H1 (cell line): ENCODE results near the gene TFR2. TPM values are rescaled to one million over a fixed set of nuclear protein-coding genes. Genes with fewer than 3 reads are reported as not detected.

Source experiments
- CTCF ChIA-PET: fragments of 300-600 bp; sonication (Branson Sonifier 250); formaldehyde crosslinking; loops from one replicate; lab custom pipeline; 2021; ENCODE audit not compliant: partially characterized antibody; lab: Charles Lee
- POLR2A ChIA-PET: fragments of 300-600 bp; sonication (Branson Sonifier 250); formaldehyde crosslinking; loops from one replicate; lab custom pipeline; 2021; ENCODE audit warnings: inconsistent platforms; ENCODE audit not compliant: partially characterized antibody; lab: Charles Lee
- DNase-seq, 2 experiments: peaks; one replicate each; pipeline versions ENCODE4 v3.0.0 to v3.0.0-alpha.2; 2010 to 2022; ENCODE audit warnings: low spot score in 2 of 2, low read depth in 1 of 2, mixed read lengths in 1 of 2
- FAIRE-seq: peaks from 2 replicates; lab custom pipeline; 2011; peaks lifted over from hg19 to GRCh38; lab: Jason Lieb, UNC
- H2AFZ ChIP-seq: 2 replicates; pipeline ENCODE4 v1.8.1; 2012; ENCODE audit warnings: low read length, inconsistent platforms
- H2AK5ac ChIP-seq: 2 replicates; pipeline ENCODE4 v1.6.1; 2013; ENCODE audit warnings: low read depth, low read length
- H2BK120ac ChIP-seq: replicated peaks from 2 replicates; pipeline ENCODE3; 2013; ENCODE audit warnings: low read depth, low read length, inconsistent platforms
- H2BK12ac ChIP-seq: 2 replicates; pipeline ENCODE4 v1.6.1; 2013; ENCODE audit warnings: low read depth, low read length
- H2BK15ac ChIP-seq: 2 replicates; pipeline ENCODE4 v1.6.1; 2013; ENCODE audit warnings: low read length
- H2BK20ac ChIP-seq: 2 replicates; pipeline ENCODE4 v1.6.1; 2013; ENCODE audit warnings: low read length
- H2BK5ac ChIP-seq: 2 replicates; pipeline ENCODE4 v1.6.1; 2013; ENCODE audit warnings: low read depth, low read length
- H3K14ac ChIP-seq: 2 replicates; pipeline ENCODE4 v1.6.1; 2013; ENCODE audit warnings: inconsistent platforms; ENCODE audit not compliant: insufficient read length
- H3K18ac ChIP-seq: 2 replicates; pipeline ENCODE4 v1.6.1; 2013; ENCODE audit warnings: low read length; ENCODE audit errors: extremely low read depth
- H3K23ac ChIP-seq: 2 replicates; pipeline ENCODE4 v1.6.1; 2013; ENCODE audit warnings: inconsistent platforms; ENCODE audit not compliant: insufficient read length
- H3K23me2 ChIP-seq: 2 replicates; pipeline ENCODE4 v1.6.1; 2013; ENCODE audit warnings: low read depth, low read length
- H3K27ac ChIP-seq: 2 replicates; pipeline ENCODE4 v1.6.1; 2011; ENCODE audit warnings: low read depth, low read length, inconsistent platforms
- H3K27me3 ChIP-seq, 4 experiments: replicated peaks in 1 of 4; 1 replicate in 1 of 4; 2 replicates in 3 of 4; pipeline versions ENCODE4 v1.6.1 to v1.8.1; 2011 to 2013; ENCODE audit warnings: low read length in 3 of 4, mild to moderate bottlenecking in 3 of 4, inconsistent platforms in 2 of 4, mixed read lengths in 2 of 4, moderate library complexity in 1 of 4; ENCODE audit not compliant: control insufficient read depth in 3 of 4, insufficient read depth in 3 of 4; ENCODE audit errors: extremely low read depth in 1 of 4
- H3K36me3 ChIP-seq, 4 experiments: 2 replicates each; pipeline versions ENCODE4 v1.6.1 to v1.8.1; 2011 to 2013; ENCODE audit warnings: mild to moderate bottlenecking in 4 of 4, low read length in 3 of 4, moderate library complexity in 2 of 4, control low read depth in 1 of 4, inconsistent platforms in 1 of 4; ENCODE audit not compliant: insufficient read depth in 4 of 4, control insufficient read depth in 2 of 4
- H3K4ac ChIP-seq: replicated peaks from 2 replicates; pipeline ENCODE3; 2013; ENCODE audit warnings: low read length, low read depth, mixed read lengths, inconsistent platforms; ENCODE audit not compliant: insufficient read length
- H3K4me1 ChIP-seq, 4 experiments: replicated peaks in 1 of 4; 1 replicate in 1 of 4; 2 replicates in 3 of 4; pipeline versions ENCODE4 v1.6.1 to v1.8.1; 2011 to 2013; ENCODE audit warnings: low read length in 3 of 4, inconsistent platforms in 2 of 4, mixed read lengths in 1 of 4; ENCODE audit not compliant: insufficient read depth in 4 of 4, control insufficient read depth in 3 of 4
- H3K4me2 ChIP-seq, 2 experiments: 2 replicates each; pipeline versions ENCODE4 v1.6.1 to v1.8.1; 2011 to 2013; ENCODE audit warnings: low read depth in 2 of 2, low read length in 2 of 2, control low read depth in 1 of 2, inconsistent platforms in 1 of 2, mild to moderate bottlenecking in 1 of 2; ENCODE audit not compliant: insufficient read depth in 1 of 2
- H3K4me3 ChIP-seq, 4 experiments: fragments of 200-600, 300-600 bp in 1 of 4; sonication (generic), shearing (Covaris generic), sonication (Bioruptor Twin) in 1 of 4; 2 replicates each; pipeline versions ENCODE4 v1.5.1 to v1.8.1; 2011 to 2016; ENCODE audit warnings: low read length in 4 of 4, low read depth in 3 of 4, control low read depth in 2 of 4, inconsistent platforms in 2 of 4, mild to moderate bottlenecking in 2 of 4, mixed read lengths in 1 of 4, moderate library complexity in 1 of 4; ENCODE audit not compliant: insufficient read depth in 2 of 4; ENCODE audit errors: extremely low read depth in 1 of 4
- H3K56ac ChIP-seq: replicated peaks from 2 replicates; pipeline ENCODE3; 2013; ENCODE audit warnings: low read depth, mild to moderate bottlenecking, mixed read lengths, low read length, inconsistent platforms; ENCODE audit not compliant: insufficient read length
- H3K79me1 ChIP-seq: 2 replicates; pipeline ENCODE4 v1.6.1; 2013; ENCODE audit warnings: low read depth, low read length, control low read depth
- H3K79me2 ChIP-seq, 2 experiments: 2 replicates each; pipeline versions ENCODE4 v1.6.1 to v1.8.1; 2012 to 2013; ENCODE audit warnings: low read length in 2 of 2, mild to moderate bottlenecking in 2 of 2, inconsistent platforms in 1 of 2; ENCODE audit not compliant: insufficient read depth in 2 of 2, control insufficient read depth in 1 of 2
- H3K9ac ChIP-seq, 4 experiments: replicated peaks in 1 of 4; 1 replicate in 1 of 4; 2 replicates in 3 of 4; pipeline versions ENCODE4 v1.6.1 to v1.8.1; 2011 to 2013; ENCODE audit warnings: low read depth in 3 of 4, low read length in 3 of 4, control low read depth in 2 of 4, mild to moderate bottlenecking in 2 of 4, moderate library complexity in 2 of 4, inconsistent platforms in 1 of 4; ENCODE audit errors: extremely low read depth in 1 of 4
- H3K9me3 ChIP-seq, 2 experiments: 2 replicates each; pipeline versions ENCODE4 v1.6.1 to v1.8.1; 2012 to 2013; ENCODE audit warnings: mild to moderate bottlenecking in 2 of 2, moderate library complexity in 2 of 2, control low read depth in 1 of 2, inconsistent platforms in 1 of 2, low read depth in 1 of 2, low read length in 1 of 2, mixed read lengths in 1 of 2; ENCODE audit not compliant: insufficient read depth in 2 of 2
- H4K20me1 ChIP-seq, 2 experiments: replicated peaks in 1 of 2; 2 replicates each; pipeline versions ENCODE3 to v1.8.1; 2011 to 2013; ENCODE audit warnings: inconsistent platforms in 2 of 2, low read length in 2 of 2, mild to moderate bottlenecking in 1 of 2; ENCODE audit not compliant: insufficient read depth in 2 of 2, control insufficient read depth in 1 of 2
- H4K5ac ChIP-seq: 2 replicates; pipeline ENCODE4 v1.6.1; 2013; ENCODE audit warnings: low read length, low read depth, mixed read lengths, inconsistent platforms; ENCODE audit not compliant: insufficient read length
- H4K8ac ChIP-seq: 2 replicates; pipeline ENCODE4 v1.8.0; 2013; ENCODE audit warnings: mild to moderate bottlenecking, moderate library complexity, low read length, inconsistent platforms; ENCODE audit not compliant: insufficient read depth; ENCODE audit errors: extremely low read depth
- H4K91ac ChIP-seq: replicated peaks from 2 replicates; pipeline ENCODE3; 2013; ENCODE audit warnings: low read length, mixed read lengths, inconsistent platforms; ENCODE audit not compliant: insufficient read length
- CHD2 ChIP-seq: IDR thresholded peaks from 2 replicates; pipeline ENCODE4 v1.6.1; 2012; ENCODE audit warnings: low read length, improper control_type of control experiment
- EGR1 ChIP-seq: IDR thresholded peaks from 2 replicates; pipeline ENCODE4 v1.6.1; 2011; ENCODE audit warnings: low read depth, low read length, borderline replicate concordance
- HDAC2 ChIP-seq, 2 experiments: fragments of 300-600 bp in 1 of 2; sonication (generic) in 1 of 2; IDR thresholded peaks; 2 replicates each; pipeline ENCODE4 v1.6.1; 2011 to 2012; ENCODE audit warnings: low read depth in 2 of 2, low read length in 2 of 2, mild to moderate bottlenecking in 2 of 2, moderate library complexity in 2 of 2, borderline replicate concordance in 1 of 2, inconsistent platforms in 1 of 2
- NRF1 ChIP-seq: IDR thresholded peaks from 2 replicates; pipeline ENCODE4 v1.6.1; 2011; ENCODE audit warnings: mild to moderate bottlenecking, low read depth, low read length, improper control_type of control experiment
- RFX5 ChIP-seq: IDR thresholded peaks from 2 replicates; pipeline ENCODE4 v1.6.1; 2011; ENCODE audit warnings: low read depth, low read length, improper control_type of control experiment, borderline replicate concordance
- SIN3A ChIP-seq, 2 experiments: IDR thresholded peaks in 1 of 2; conservative IDR thresholded peaks in 1 of 2; 2 replicates each; pipeline ENCODE4 v1.6.1; 2011 to 2012; ENCODE audit warnings: low read length in 2 of 2, improper control_type of control experiment in 1 of 2, low read depth in 1 of 2, mild to moderate bottlenecking in 1 of 2
- SRF ChIP-seq: IDR thresholded peaks from 2 replicates; pipeline ENCODE4 v1.6.1; 2011; ENCODE audit warnings: mild to moderate bottlenecking, low read depth, low read length, moderate library complexity
- SUZ12 ChIP-seq: fragments of 200-600 bp; sonication (generic); IDR thresholded peaks from 2 replicates; pipeline ENCODE4 v1.6.1; 2012; ENCODE audit warnings: mild to moderate bottlenecking, inconsistent platforms, low read length, moderate library complexity, mixed read lengths
- WGBS, 2 experiments: shearing (Covaris generic) in 1 of 2; methylation state at CpG; one replicate each; pipeline versions ENCODE4 v1.1.6 to v1.1.7; 2013 to 2015; ENCODE audit warnings: low lambda C conversion rate in 2 of 2, mixed read lengths in 2 of 2, inconsistent platforms in 1 of 2, low coverage in 1 of 2, missing lambda C conversion rate in 1 of 2; ENCODE audit not compliant: insufficient replicate concordance in 2 of 2, insufficient coverage in 1 of 2, insufficient read length in 1 of 2; ENCODE audit errors: extremely low coverage in 1 of 2, missing lambda C conversion rate in 1 of 2; 5-methylcytosine and 5-hydroxymethylcytosine counted together
- polyA plus RNA-seq, 7 experiments: library from polyadenylated mRNA; depleted of rRNA in 3 of 7; stranded (reverse) in 5 of 7; unstranded in 2 of 7; fragments of >200 nt in 5 of 7; fragments of 200-250 nt in 2 of 7; gene quantifications; 1 replicate in 5 of 7; 2 replicates in 1 of 7; 4 replicates in 1 of 7; pipeline versions ENCODE4 v1.2.1 to v1.2.3, GENCODE V29; 2011 to 2013; ENCODE audit warnings: missing spikeins in 2 of 7, mixed read lengths in 2 of 7
- total RNA-seq: library from RNA; stranded (reverse); fragmentation: NEBNext Ultra II Directional; extraction: Animal tissue kit (Norgen Biotek cat#: 25700); gene quantifications from 2 replicates; pipeline ENCODE4 v1.2.1, GENCODE V29; 2021
- TF ChIP-seq, protein P1 (sequence below): IDR thresholded peaks from 2 replicates; pipeline ENCODE4 v1.6.1; 2011; ENCODE audit warnings: low read length, improper control_type of control experiment

TFR2 gene
- total and polyA plus RNA-seq, 2 of the 8 experiments (the other 6 are each of a cell fraction or from before 2014, with no cell fraction given) = 4.6 to 5.7 TPM

- Histone ChIP-seq H3K4me2 (no peak overlapping the region), H3K9me3 (no peaks in the 10 kb centered on the region), H3K23ac (no peak overlapping the region), H3K4me3 (no peak overlapping the region), H2BK5ac (no peak overlapping the region), H3K56ac (no peak overlapping the region), H4K8ac (no peak overlapping the region), H2BK12ac (no peak overlapping the region), H3K79me1 (peaks cover 7% of the 10 kb centered on the region), H3K18ac (no peak overlapping the region), H4K20me1 (peaks cover 2 to 17% of the 10 kb centered on the region in 2 experiments), H2AK5ac (no peak overlapping the region), H4K91ac (no peak overlapping the region), H4K5ac (no peak overlapping the region), H3K9ac (no peak overlapping the region), H3K23me2 (peaks cover 7% of the 10 kb centered on the region), H3K4me1 (peaks cover 0 to 11% (median 5%) of the 10 kb centered on the region in 4 experiments; a peak in 6 of 7 replicates), H3K14ac (no peak overlapping the region), H3K36me3 (peaks cover 14 to 41% (median 36%) of the 10 kb centered on the region in 4 experiments), H2AFZ (no peak overlapping the region), H2BK15ac (no peak overlapping the region), H2BK20ac (no peak overlapping the region), H3K27me3 (peaks cover 0 to 2% (median 0%) of the 10 kb centered on the region in 4 experiments; a peak in 1 of 7 replicates), H3K27ac (no peak overlapping the region), H3K4ac (no peak overlapping the region), H2BK120ac (no peak overlapping the region), H3K79me2 (no peaks in the 10 kb centered on the region)
- ChIA-PET POLR2A (interaction anchor here (0.6 to 2.6 kb wide), 7 partner anchors 9 to 244 kb away, joined by 3 to 10 read pairs (median 3); partner anchors contain the start of genes FBXO24 and LRCH4), CTCF (interaction anchor here (0.9 to 3.8 kb wide), 10 partner anchors 9 to 148 kb away, joined by 3 to 16 read pairs (median 5); partner anchors contain the start of genes FBXO24, LRCH4 and MOSPD3)
- FAIRE-seq (no peak), DNase-seq (no peak)
- 88% methylated on average over 5 of the region's 24 CpGs; no CpG with 5 or more reads in 1 of the 2 experiments for WGBS, 2 experiments
- TF ChIP-seq RFX5 (no peak), CHD2 (no peak), SIN3A (conservative IDR thresholded peaks at IDR 0.05 in 1 of 2, IDR thresholded peaks at IDR 0.05 in 1 of 2; ENCODE audit: low read depth in 1 of 2, low read length in 2 of 2) (no peak), SUZ12 (no peak), EGR1 (no peak), NRF1 (no peak), HDAC2 (IDR thresholded peaks at IDR 0.05; ENCODE audit: borderline replicate concordance in 1 of 2, low read depth in 2 of 2, low read length in 2 of 2) (no peak), SRF (no peak)
- TF ChIP-seq, protein P1, sequence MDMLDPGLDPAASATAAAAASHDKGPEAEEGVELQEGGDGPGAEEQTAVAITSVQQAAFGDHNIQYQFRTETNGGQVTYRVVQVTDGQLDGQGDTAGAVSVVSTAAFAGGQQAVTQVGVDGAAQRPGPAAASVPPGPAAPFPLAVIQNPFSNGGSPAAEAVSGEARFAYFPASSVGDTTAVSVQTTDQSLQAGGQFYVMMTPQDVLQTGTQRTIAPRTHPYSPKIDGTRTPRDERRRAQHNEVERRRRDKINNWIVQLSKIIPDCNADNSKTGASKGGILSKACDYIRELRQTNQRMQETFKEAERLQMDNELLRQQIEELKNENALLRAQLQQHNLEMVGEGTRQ = no peak
Observed at GRCh38 chr7:100577103-100577502, 64.2 kb downstream of the TFR2 start.
